GM21447 (cell line): Measurements from ENCODE around the gene MYO15A.

Experiments
- ATAC-seq: cut with Tn5 transposase; IDR thresholded peaks from one replicate; pipeline ENCODE4 v1.9.1; 2021; ENCODE audit not compliant: unreplicated experiment

Gene MYO15A

GRCh38 chr17:18101828-18102227 lies 6.7 kb upstream of the MYO15A start:
- ATAC-seq: no peak

GRCh38 chr17:18102640-18103039 lies 5.9 kb upstream of the MYO15A start:
- ATAC-seq: no peak

GRCh38 chr17:18105027-18105426 lies 3.5 kb upstream of the MYO15A start:
- no peak for ATAC-seq

GRCh38 chr17:18105595-18105994 lies 3.0 kb upstream of the MYO15A start:
- no peak for ATAC-seq

GRCh38 chr17:18106211-18106610 lies 2.3 kb upstream of the MYO15A start:
- no peak for ATAC-seq

GRCh38 chr17:18107061-18107790 lies 1.3 kb upstream of the MYO15A start:
- ATAC-seq: no peak

- ATAC-seq: no peak
Measured at GRCh38 chr17:18107971-18108370, 585 bp upstream of the MYO15A start.

GRCh38 chr17:18109935-18110485 lies 1.5 kb downstream of the MYO15A start:
- no peak for ATAC-seq

- ATAC-seq: no peak
Measured at GRCh38 chr17:18110636-18111145, 2.1 kb downstream of the MYO15A start.

- no peak for ATAC-seq
Measured at GRCh38 chr17:18111330-18111971, 2.9 kb downstream of the MYO15A start.

- no peak for ATAC-seq
Measured at GRCh38 chr17:18115517-18115916, 7.0 kb downstream of the MYO15A start.

- ATAC-seq: no peak
Measured at GRCh38 chr17:18116078-18116477, 7.5 kb downstream of the MYO15A start.

- no peak for ATAC-seq
Measured at GRCh38 chr17:18117533-18117932, 9.0 kb downstream of the MYO15A start.

GRCh38 chr17:18117982-18118975 lies 9.7 kb downstream of the MYO15A start:
- no peak for ATAC-seq

- ATAC-seq: no peak
Measured at GRCh38 chr17:18119166-18119745, 10.7 kb downstream of the MYO15A start.

GRCh38 chr17:18119938-18120337 lies 11.4 kb downstream of the MYO15A start:
- no peak for ATAC-seq

- ATAC-seq: no peak
Measured at GRCh38 chr17:18120461-18121017, 12.0 kb downstream of the MYO15A start.

GRCh38 chr17:18121144-18121910 lies 12.8 kb downstream of the MYO15A start:
- no peak for ATAC-seq

- no peak for ATAC-seq
Measured at GRCh38 chr17:18122990-18123753, 14.6 kb downstream of the MYO15A start.
